C4-2B (cell line): ENCODE measurements around the gene TRIM34.
"Not testable (repeated sequence)": the region's sequence is repeated elsewhere in the genome, so short reads cannot be mapped to it uniquely, and the experiment has no call there.

Experiments used
- H3K27ac ChIP-seq: fragments of 450-650 bp; 2 replicates; pipeline ENCODE4 v1.5.1; 2017
- ZFX ChIP-seq: fragments of 450-650 bp; IDR thresholded peaks from 2 replicates; pipeline ENCODE4 v1.6.1; 2017
- TF ChIP-seq, protein P1 (sequence below): fragments of 450-650 bp; conservative IDR thresholded peaks from 2 replicates; pipeline ENCODE4 v1.5.1; 2017; ENCODE audit warnings: mild to moderate bottlenecking

Gene TRIM34

DNA sequence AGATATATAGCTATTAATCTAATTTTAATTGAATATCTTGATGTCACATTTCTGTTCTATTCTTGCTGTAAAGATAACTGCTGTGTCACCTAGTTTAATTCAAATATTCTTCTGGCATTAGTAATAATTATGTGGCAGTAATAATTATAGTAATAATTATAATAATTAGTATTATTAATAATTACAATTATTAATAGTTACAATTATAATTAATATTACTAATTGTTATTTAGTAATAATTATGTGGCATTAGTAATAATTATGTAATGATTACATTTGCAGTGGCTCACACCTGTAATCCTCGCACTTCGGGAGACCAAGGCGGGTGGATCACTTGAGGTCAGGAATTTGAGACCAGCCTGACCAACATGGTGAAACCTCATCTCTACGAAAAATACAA lies 61.6 kb downstream of the TRIM34 start:
- TF ChIP-seq, protein P1, sequence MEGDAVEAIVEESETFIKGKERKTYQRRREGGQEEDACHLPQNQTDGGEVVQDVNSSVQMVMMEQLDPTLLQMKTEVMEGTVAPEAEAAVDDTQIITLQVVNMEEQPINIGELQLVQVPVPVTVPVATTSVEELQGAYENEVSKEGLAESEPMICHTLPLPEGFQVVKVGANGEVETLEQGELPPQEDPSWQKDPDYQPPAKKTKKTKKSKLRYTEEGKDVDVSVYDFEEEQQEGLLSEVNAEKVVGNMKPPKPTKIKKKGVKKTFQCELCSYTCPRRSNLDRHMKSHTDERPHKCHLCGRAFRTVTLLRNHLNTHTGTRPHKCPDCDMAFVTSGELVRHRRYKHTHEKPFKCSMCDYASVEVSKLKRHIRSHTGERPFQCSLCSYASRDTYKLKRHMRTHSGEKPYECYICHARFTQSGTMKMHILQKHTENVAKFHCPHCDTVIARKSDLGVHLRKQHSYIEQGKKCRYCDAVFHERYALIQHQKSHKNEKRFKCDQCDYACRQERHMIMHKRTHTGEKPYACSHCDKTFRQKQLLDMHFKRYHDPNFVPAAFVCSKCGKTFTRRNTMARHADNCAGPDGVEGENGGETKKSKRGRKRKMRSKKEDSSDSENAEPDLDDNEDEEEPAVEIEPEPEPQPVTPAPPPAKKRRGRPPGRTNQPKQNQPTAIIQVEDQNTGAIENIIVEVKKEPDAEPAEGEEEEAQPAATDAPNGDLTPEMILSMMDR = no peak
- no peak for TF ChIP-seq ZFX
- H3K27ac ChIP-seq = no peak overlapping the region

DNA sequence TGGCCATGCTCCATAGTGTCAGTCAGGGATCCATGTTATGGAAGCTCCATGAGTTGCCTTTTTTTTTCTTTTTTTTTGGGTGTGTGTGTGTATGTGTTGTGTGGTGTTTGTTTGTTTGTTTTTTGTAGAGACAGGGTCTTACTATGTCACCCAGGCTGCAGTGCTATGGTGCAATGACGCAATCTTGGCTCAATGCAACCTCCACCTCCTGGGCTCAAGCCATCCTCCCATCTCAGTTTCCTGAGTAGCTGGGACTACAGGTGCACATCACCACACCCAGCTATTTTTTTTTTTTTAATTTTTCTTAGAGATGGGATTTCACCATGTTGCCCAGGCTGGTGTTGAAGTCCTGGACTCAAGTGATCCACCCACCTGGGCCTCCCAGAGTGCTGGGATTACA lies 63.7 kb downstream of the TRIM34 start:
- TF ChIP-seq ZFX = no peak
- TF ChIP-seq, protein P1 = no peak
- H3K27ac ChIP-seq = no peak overlapping the region

- H3K27ac ChIP-seq = no peak within 1 kb of the TSS
- TF ChIP-seq, protein P1 = no peak
- no peak for TF ChIP-seq ZFX
These were observed 64.8 kb downstream of the TRIM34 start, which contains the start of gene TRIM22 for GRCh38 chr11:5689551-5689983. Gene TRIM22 (plus strand): TSS chr11:5689790. CDS start chr11:5696233, 6,443 bp downstream.

DNA sequence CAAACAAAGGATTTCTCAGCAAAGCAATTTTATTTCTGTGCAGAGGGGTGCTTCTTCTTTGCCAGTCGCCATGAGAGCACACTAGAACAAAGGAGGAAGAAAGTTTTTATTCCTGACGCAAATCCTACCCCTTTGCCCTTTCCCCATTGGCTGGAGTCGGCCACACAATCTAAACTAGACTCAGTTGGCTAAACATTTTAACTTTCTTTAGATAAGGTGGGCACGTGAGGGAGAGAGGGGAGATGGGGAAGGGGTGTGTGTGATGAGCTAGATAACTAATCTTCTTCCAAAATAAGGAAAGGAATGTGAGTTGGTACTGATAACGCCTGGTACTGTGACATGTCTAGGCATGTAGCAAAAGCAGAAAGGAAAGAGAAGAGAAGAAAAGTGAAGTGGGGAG lies 65.4 kb downstream of the TRIM34 start:
- H3K27ac ChIP-seq = no peak overlapping the region
- TF ChIP-seq ZFX = no peak
- TF ChIP-seq, protein P1 = no peak

- H3K27ac ChIP-seq = no peak overlapping the region
- TF ChIP-seq, protein P1 = no peak
- no peak for TF ChIP-seq ZFX
These were observed 65.9 kb downstream of the TRIM34 start for GRCh38 chr11:5690736-5691135.

DNA sequence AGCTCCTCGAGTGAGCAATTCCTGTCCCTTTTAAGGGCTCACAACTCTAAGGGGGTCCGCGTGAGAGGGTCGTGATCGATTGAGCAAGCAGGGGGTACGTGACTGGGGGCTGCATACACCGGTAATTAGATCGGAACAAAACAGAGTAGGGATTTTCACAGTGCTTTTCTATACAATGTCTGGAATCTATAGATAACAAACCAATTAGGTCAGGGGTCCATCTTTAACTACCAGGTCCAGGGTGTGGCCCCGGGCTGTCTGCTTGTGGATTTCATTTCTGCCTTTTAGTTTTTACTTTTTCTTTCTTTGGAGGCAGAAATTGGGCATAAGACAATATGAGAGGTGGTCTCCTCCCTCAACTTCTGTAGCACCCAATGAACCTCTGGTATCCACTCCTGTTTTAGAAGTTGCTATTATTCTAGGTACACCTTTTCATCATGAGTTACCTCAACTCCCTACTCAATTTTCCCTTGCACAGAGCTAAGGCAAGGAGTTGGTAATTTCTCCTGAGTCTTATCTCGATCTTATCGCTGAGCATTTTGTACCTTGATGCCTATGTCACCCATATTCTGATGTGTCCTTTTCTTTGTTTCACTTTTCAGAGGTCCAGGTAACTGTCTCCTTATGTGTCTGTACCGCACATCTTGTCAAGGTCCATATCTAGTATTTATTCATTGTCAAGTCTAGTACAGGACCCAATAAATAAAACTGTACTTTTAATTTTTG lies 66.6 kb downstream of the TRIM34 start:
- not testable (repeated sequence) for H3K27ac ChIP-seq

DNA sequence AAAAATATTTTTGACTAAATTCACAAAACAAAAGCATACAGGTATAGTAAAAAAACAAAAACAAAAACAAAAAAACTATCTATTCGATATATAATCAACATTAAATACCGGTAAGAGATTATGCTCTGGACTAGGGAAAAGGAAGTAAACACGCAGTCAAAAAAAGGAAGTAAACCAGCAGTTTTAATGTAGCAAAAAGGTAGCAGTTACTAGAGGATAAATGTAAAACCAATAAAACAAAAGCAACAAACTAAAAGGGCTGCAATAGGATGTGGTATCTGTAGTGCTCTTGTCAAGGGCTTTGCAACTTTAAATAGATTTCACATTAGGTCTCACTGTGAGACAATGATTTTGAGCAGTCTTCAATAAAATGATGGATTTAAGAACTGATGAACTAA lies 67.2 kb downstream of the TRIM34 start:
- TF ChIP-seq ZFX = no peak
- TF ChIP-seq, protein P1 = no peak
- H3K27ac ChIP-seq = no peak overlapping the region
